Adrenal gland (tissue), 5 donors: ENCODE measurements around the gene COMT.

ENCODE experiments used
- CTCF ChIP-seq, 6 experiments: fragments of 450-650 bp in 4 of 6; fragments of 200-600 bp in 2 of 6; sonication (generic) in 1 of 6; IDR thresholded peaks; 1 replicate in 5 of 6; 2 replicates in 1 of 6; pipeline versions ENCODE4 v1.5.1 to v1.8.0; 2016 to 2021; ENCODE audit warnings: antibody characterized with exemption in 6 of 6, mild to moderate bottlenecking in 2 of 6, moderate library complexity in 1 of 6
- POLR2A ChIP-seq, 2 donors: fragments of 450-650 bp; IDR thresholded peaks; one replicate each; pipeline ENCODE4 v1.6.1; 2017; ENCODE audit warnings: antibody characterized with exemption in 2 of 2, mild to moderate bottlenecking in 2 of 2, moderate library complexity in 1 of 2
- donor health status: DM: no; HTN: no; CAD: no.

- TF ChIP-seq POLR2A (IDR thresholded peaks at IDR 0.05) (peak in 1 of 2 donors; percentile 80), CTCF (IDR thresholded peaks at IDR 0.05) (no peak)
Measured at GRCh38 chr22:19951346-19951745, 9.8 kb downstream of the COMT start.
